Mammary epithelial cell (primary cell): Measurements from ENCODE around the gene C1QTNF12.

ENCODE experiments used
- EZH2 ChIP-seq: IDR thresholded peaks from 2 replicates; pipeline ENCODE4 v1.6.1; 2012; ENCODE audit warnings: low read length, inconsistent platforms, borderline replicate concordance
- TF ChIP-seq, protein P1 (sequence below), 2 donors: IDR thresholded peaks in 1 of 2; conservative IDR thresholded peaks in 1 of 2; 2 replicates each; pipeline ENCODE4 v1.5.1; 2011 to 2012; ENCODE audit warnings: inconsistent platforms in 2 of 2, low read length in 2 of 2, mild to moderate bottlenecking in 2 of 2, control low read depth in 1 of 2, low read depth in 1 of 2; ENCODE audit not compliant: insufficient read depth in 1 of 2; ENCODE audit errors: extremely low read depth in 1 of 2

DNA sequence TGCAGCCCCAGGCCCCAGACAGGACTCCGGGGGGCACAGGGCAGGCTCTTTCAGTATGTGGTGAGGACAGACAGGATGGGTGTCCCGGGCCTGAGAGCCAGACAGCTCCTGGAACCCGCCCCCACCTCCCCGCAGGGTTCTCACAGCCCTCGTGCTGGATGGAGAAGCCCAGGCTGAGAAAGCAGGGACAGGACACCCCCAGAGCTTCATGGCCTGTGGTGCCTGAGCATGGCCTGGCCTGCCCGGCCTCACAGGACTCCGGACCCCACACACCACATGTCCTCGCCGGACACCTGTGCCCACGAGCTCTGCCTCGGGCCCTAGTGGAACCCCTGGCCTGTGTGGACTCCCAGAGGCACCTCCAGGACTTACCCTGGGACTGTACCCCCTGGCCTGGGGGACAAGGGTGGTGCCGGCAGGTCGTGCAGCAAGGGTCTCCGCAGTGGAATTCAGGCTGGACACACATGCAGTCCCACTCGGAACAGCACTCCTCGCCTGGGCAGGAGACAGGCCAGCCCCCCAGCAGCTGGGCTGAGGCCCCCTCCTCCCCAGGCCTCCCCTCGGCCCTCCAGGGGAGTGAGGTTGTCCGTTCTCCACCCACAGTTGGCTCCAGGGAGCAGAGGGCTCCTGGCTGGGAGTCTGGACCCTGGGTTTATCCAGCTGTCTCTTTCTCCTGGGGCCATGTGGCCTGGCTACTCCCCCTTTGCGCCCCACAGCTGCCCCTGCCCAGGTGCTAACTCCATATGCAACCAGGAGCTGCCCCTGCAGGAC is 41.3 kb downstream of the C1QTNF12 start:
- TF ChIP-seq, protein P1, sequence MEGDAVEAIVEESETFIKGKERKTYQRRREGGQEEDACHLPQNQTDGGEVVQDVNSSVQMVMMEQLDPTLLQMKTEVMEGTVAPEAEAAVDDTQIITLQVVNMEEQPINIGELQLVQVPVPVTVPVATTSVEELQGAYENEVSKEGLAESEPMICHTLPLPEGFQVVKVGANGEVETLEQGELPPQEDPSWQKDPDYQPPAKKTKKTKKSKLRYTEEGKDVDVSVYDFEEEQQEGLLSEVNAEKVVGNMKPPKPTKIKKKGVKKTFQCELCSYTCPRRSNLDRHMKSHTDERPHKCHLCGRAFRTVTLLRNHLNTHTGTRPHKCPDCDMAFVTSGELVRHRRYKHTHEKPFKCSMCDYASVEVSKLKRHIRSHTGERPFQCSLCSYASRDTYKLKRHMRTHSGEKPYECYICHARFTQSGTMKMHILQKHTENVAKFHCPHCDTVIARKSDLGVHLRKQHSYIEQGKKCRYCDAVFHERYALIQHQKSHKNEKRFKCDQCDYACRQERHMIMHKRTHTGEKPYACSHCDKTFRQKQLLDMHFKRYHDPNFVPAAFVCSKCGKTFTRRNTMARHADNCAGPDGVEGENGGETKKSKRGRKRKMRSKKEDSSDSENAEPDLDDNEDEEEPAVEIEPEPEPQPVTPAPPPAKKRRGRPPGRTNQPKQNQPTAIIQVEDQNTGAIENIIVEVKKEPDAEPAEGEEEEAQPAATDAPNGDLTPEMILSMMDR (conservative IDR thresholded peaks at IDR 0.05 in 1 of 2, IDR thresholded peaks at IDR 0.05 in 1 of 2; ENCODE audit: extremely low read depth in 1 of 2, insufficient read depth in 1 of 2, low read depth in 1 of 2, low read length in 2 of 2) = no peak
- no peak for TF ChIP-seq EZH2
